Endothelial cell of umbilical vein (primary cell): Measurements from ENCODE around the gene BST2. TPM values are rescaled to one million over a fixed set of nuclear protein-coding genes. Genes with fewer than 3 reads are reported as not detected.

Experiments
- BruUV-seq: library from RNA; stranded (reverse); fragments of 400-500 nt; replicated peaks from 2 replicates; lab custom pipeline; 2021; lab: Mats Ljungman, UMichigan
- CTCF ChIA-PET: fragments of 300-600, 350-600 bp; sonication (Branson Sonifier 250); formaldehyde crosslinking; loops from one replicate; lab custom pipeline; 2021; ENCODE audit warnings: antibody characterized with exemption, inconsistent platforms; lab: Charles Lee
- POLR2A ChIA-PET: fragments of 300-600, 350-600 bp; sonication (Branson Sonifier 250); formaldehyde crosslinking; loops from one replicate; lab custom pipeline; 2021; ENCODE audit warnings: antibody characterized with exemption, inconsistent platforms; lab: Charles Lee
- DNase-seq: peaks from one replicate; pipeline ENCODE4 v3.0.0-alpha.2; 2011; ENCODE audit warnings: low read depth, low spot score
- FAIRE-seq: peaks from 2 replicates; lab custom pipeline; 2011; peaks lifted over from hg19 to GRCh38; lab: Jason Lieb, UNC
- H2AFZ ChIP-seq: 2 replicates; pipeline ENCODE4 v1.6.0; 2012; ENCODE audit warnings: low read depth, low read length, control low read depth, inconsistent platforms
- H3K27ac ChIP-seq: 2 replicates; pipeline ENCODE4 v1.5.1; 2011; ENCODE audit warnings: low read depth, mild to moderate bottlenecking, control low read depth, low read length, moderate library complexity; ENCODE audit not compliant: insufficient read depth
- H3K27me3 ChIP-seq, 2 experiments: 2 replicates each; pipeline versions ENCODE4 v1.6.0 to v1.6.1; 2011; ENCODE audit warnings: low read length in 2 of 2, mixed read lengths in 1 of 2; ENCODE audit not compliant: control insufficient read depth in 2 of 2, insufficient read depth in 2 of 2
- H3K36me3 ChIP-seq, 2 experiments: 2 replicates in 1 of 2; 3 replicates in 1 of 2; pipeline ENCODE4 v1.5.1; 2011; ENCODE audit warnings: low read length in 2 of 2, mild to moderate bottlenecking in 1 of 2, moderate library complexity in 1 of 2; ENCODE audit not compliant: control insufficient read depth in 2 of 2, insufficient read depth in 2 of 2; ENCODE audit errors: extremely low read depth in 1 of 2
- H3K4me1 ChIP-seq: 3 replicates; pipeline ENCODE4 v1.5.1; 2011; ENCODE audit warnings: mild to moderate bottlenecking, low read length; ENCODE audit not compliant: control insufficient read depth, insufficient read depth; ENCODE audit errors: extremely low read depth
- H3K4me2 ChIP-seq: 2 replicates; pipeline ENCODE4 v1.6.1; 2011; ENCODE audit warnings: low read length, control low read depth, mixed read lengths; ENCODE audit not compliant: insufficient read depth
- H3K4me3 ChIP-seq, 3 experiments: fragments of 200-600 bp in 1 of 3; sonication (generic), shearing (Covaris generic) in 1 of 3; replicated peaks in 1 of 3; 2 replicates each; pipeline ENCODE4 v1.5.1; 2011 to 2016; ENCODE audit warnings: control low read depth in 3 of 3, low read length in 3 of 3, mild to moderate bottlenecking in 2 of 3, inconsistent platforms in 1 of 3, low read depth in 1 of 3, moderate library complexity in 1 of 3; ENCODE audit not compliant: insufficient read depth in 1 of 3
- H3K79me2 ChIP-seq: 2 replicates; pipeline ENCODE4 v1.6.0; 2012; ENCODE audit warnings: low read length, inconsistent platforms; ENCODE audit not compliant: control insufficient read depth, insufficient read depth
- H3K9ac ChIP-seq: replicated peaks from 2 replicates; pipeline ENCODE3; 2011; ENCODE audit warnings: low read length, control low read depth; ENCODE audit not compliant: insufficient read depth; ENCODE audit errors: extremely low read depth
- H3K9me1 ChIP-seq: replicated peaks from 3 replicates; pipeline ENCODE4 v1.6.0; 2011; ENCODE audit warnings: mild to moderate bottlenecking, low read length; ENCODE audit not compliant: control insufficient read depth, insufficient read depth; ENCODE audit errors: extremely low read depth
- H3K9me3 ChIP-seq: replicated peaks from 2 replicates; pipeline ENCODE4 v1.5.1; 2012; ENCODE audit warnings: low read length, inconsistent platforms; ENCODE audit not compliant: control insufficient read depth, insufficient read depth
- H4K20me1 ChIP-seq: replicated peaks from 2 replicates; pipeline ENCODE3; 2011; ENCODE audit warnings: mild to moderate bottlenecking, low read length; ENCODE audit not compliant: control insufficient read depth, insufficient read depth; ENCODE audit errors: extremely low read depth
- EZH2 ChIP-seq: IDR thresholded peaks from 2 replicates; pipeline ENCODE4 v1.6.1; 2012; ENCODE audit warnings: borderline replicate concordance, low read depth, mild to moderate bottlenecking, moderate library complexity, low read length, inconsistent platforms; ENCODE audit not compliant: severe bottlenecking
- GATA2 ChIP-seq: IDR thresholded peaks from 2 replicates; pipeline ENCODE4 v1.7.0; 2011; ENCODE audit warnings: low read depth, mild to moderate bottlenecking, moderate library complexity, mixed read lengths, low read length; ENCODE audit not compliant: insufficient read length, insufficient read depth
- dilution Hi-C: fragments of 300-500 bp; cut with MboI; formaldehyde crosslinking; loops from one replicate; pipeline ENCODE4 v1.15.0; 2019; ENCODE audit warnings: low sequenced_read_pairs; ENCODE audit not compliant: extremely low pct_ligation_motif_present
- intact Hi-C: fragments of 100-400 bp; cut with micrococcal nuclease; formaldehyde crosslinking; loops from one replicate; pipeline ENCODE4 v1.10.0; 2022
- polyA plus RNA-seq, 4 experiments: library from polyadenylated mRNA; depleted of rRNA in 3 of 4; stranded (reverse) in 3 of 4; unstranded in 1 of 4; fragments of >200 nt; gene quantifications; 2 replicates each; pipeline versions ENCODE4 v1.2.1 to v1.2.3, GENCODE V29; 2011 to 2012; ENCODE audit warnings: missing spikeins in 1 of 4
- total RNA-seq: library from RNA; stranded (reverse); gene quantifications from 2 replicates; pipeline ENCODE4 v1.2.3, GENCODE V29; 2021
- TF ChIP-seq, protein P1 (sequence below): IDR thresholded peaks from 2 replicates; pipeline ENCODE4 v1.6.1; 2011; ENCODE audit not compliant: insufficient read depth, insufficient read length

Gene BST2
- total and polyA plus RNA-seq, 2 donors (not counting 3 experiments of a cell fraction or from before 2014, with no cell fraction given) = 21.2 to 146 TPM

DNA sequence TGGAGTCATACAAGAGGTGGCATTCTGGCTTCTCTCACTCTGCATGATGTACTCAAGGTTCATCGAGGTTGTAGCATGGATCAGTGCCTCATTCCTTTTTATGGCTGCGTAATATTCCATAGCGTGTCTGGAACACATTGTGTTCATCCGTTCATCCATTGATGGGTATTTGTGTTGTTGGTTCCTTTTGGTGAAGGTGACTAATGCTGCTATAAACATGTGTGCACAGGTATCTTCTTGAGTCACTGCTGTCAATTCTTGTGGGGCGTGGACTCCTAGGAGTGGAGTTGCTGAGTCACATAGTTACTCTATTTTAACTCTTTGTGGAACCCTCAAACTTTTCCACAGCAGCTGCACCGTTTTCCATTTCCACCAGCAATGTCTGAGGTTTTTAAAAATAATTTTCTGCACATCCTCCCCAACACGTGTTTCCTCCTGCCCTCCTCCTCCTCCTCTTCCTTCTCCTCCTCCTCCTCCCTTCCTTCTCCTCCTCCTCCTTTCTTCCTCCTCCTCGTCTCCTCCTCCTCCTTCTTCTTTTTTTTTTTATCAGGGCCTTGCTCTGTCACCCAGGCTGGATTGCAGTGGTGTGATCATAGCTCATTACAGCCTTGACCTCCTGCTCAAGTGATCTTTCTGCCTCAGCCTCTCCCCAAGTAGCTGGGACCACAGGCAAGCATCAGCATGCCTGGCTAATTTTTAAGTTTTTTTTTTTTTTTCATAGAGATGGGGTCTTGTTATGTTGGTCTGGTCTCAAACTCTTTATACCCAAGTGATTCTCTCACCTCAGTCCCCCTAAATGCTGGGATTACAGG lies 45.0 kb upstream of the BST2 start:
- Histone ChIP-seq H3K4me1 (no peaks in the 10 kb centered on the region), H3K9ac (no peak overlapping the region), H2AFZ (no peak overlapping the region), H3K79me2 (no peaks in the 10 kb centered on the region), H3K4me2 (no peak overlapping the region), H3K9me3 (no peaks in the 10 kb centered on the region), H3K27me3 (peaks cover 17 to 30% of the 10 kb centered on the region in 2 experiments), H4K20me1 (no peaks in the 10 kb centered on the region), H3K9me1 (no peaks in the 10 kb centered on the region), H3K27ac (no peak overlapping the region), H3K4me3 (no peak overlapping the region), H3K36me3 (no peaks in the 10 kb centered on the region)
- intact Hi-C loops = loop anchor here (5.0 kb wide), 1 partner anchor 327 kb away; no protein-coding TSS in a partner anchor
- TF ChIP-seq GATA2 (no peak), EZH2 (no peak)
- TF ChIP-seq, protein P1, sequence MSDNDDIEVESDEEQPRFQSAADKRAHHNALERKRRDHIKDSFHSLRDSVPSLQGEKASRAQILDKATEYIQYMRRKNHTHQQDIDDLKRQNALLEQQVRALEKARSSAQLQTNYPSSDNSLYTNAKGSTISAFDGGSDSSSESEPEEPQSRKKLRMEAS = no peak
- FAIRE-seq (peak; percentile 44), DNase-seq (no peak)
- dilution Hi-C loops = no loop called here
- ChIA-PET CTCF (no interaction called here), POLR2A (interaction anchor here (0.7 kb wide), 1 partner anchor 172 kb away, joined by 3 read pairs; no protein-coding TSS in a partner anchor)
- no TSS peak for BruUV-seq
